ENCODE data around the gene GATAD2A. TPM values are rescaled to one million over a fixed set of nuclear protein-coding genes. Genes with fewer than 3 reads are reported as not detected.
A peak's percentile ranks its signal among the peaks of the same experiment; 100 is the strongest.

The GATAD2A gene
- total and polyA plus RNA-seq, 2 of the 13 experiments (the other 11 are each of a cell fraction or from before 2014, with no cell fraction given), result 16.8 to 28.6 TPM

- peak; percentile 45; the same call in 1 of the 2 replicates for TF ChIP-seq ZNF276 (CRISPR knock-in tag; IDR thresholded peaks at IDR 0.05; ENCODE audit: low read depth)
- no peak for TF ChIP-seq KLF12 (CRISPR knock-in tag; IDR thresholded peaks at IDR 0.05; ENCODE audit: borderline replicate concordance)
- TF ChIP-seq RAD21 (CRISPR knock-in tag; IDR thresholded peaks at IDR 0.05), result peak; percentile 95
- TF ChIP-seq FOXK1 (CRISPR knock-in tag; IDR thresholded peaks at IDR 0.05; ENCODE audit: borderline replicate concordance, low read depth), result peak; percentile 75; the same call in 1 of the 2 replicates
- no peak for TF ChIP-seq RARG (CRISPR knock-in tag; IDR thresholded peaks at IDR 0.05; ENCODE audit: low read depth)
- TF ChIP-seq PBX3 (CRISPR knock-in tag; IDR thresholded peaks at IDR 0.05; ENCODE audit: borderline replicate concordance), result no peak
- TF ChIP-seq HCFC1 (IDR thresholded peaks at IDR 0.05; ENCODE audit: low read depth, low read length), result peak; percentile 52; the same call in 1 of the 2 replicates
- TF ChIP-seq, protein P1, sequence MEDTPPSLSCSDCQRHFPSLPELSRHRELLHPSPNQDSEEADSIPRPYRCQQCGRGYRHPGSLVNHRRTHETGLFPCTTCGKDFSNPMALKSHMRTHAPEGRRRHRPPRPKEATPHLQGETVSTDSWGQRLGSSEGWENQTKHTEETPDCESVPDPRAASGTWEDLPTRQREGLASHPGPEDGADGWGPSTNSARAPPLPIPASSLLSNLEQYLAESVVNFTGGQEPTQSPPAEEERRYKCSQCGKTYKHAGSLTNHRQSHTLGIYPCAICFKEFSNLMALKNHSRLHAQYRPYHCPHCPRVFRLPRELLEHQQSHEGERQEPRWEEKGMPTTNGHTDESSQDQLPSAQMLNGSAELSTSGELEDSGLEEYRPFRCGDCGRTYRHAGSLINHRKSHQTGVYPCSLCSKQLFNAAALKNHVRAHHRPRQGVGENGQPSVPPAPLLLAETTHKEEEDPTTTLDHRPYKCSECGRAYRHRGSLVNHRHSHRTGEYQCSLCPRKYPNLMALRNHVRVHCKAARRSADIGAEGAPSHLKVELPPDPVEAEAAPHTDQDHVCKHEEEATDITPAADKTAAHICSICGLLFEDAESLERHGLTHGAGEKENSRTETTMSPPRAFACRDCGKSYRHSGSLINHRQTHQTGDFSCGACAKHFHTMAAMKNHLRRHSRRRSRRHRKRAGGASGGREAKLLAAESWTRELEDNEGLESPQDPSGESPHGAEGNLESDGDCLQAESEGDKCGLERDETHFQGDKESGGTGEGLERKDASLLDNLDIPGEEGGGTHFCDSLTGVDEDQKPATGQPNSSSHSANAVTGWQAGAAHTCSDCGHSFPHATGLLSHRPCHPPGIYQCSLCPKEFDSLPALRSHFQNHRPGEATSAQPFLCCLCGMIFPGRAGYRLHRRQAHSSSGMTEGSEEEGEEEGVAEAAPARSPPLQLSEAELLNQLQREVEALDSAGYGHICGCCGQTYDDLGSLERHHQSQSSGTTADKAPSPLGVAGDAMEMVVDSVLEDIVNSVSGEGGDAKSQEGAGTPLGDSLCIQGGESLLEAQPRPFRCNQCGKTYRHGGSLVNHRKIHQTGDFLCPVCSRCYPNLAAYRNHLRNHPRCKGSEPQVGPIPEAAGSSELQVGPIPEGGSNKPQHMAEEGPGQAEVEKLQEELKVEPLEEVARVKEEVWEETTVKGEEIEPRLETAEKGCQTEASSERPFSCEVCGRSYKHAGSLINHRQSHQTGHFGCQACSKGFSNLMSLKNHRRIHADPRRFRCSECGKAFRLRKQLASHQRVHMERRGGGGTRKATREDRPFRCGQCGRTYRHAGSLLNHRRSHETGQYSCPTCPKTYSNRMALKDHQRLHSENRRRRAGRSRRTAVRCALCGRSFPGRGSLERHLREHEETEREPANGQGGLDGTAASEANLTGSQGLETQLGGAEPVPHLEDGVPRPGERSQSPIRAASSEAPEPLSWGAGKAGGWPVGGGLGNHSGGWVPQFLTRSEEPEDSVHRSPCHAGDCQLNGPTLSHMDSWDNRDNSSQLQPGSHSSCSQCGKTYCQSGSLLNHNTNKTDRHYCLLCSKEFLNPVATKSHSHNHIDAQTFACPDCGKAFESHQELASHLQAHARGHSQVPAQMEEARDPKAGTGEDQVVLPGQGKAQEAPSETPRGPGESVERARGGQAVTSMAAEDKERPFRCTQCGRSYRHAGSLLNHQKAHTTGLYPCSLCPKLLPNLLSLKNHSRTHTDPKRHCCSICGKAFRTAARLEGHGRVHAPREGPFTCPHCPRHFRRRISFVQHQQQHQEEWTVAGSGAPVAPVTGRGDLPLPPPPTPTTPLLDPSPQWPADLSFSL (CRISPR knock-in tag; IDR thresholded peaks at IDR 0.05), result peak; percentile 74
- no peak for TF ChIP-seq BRF2 (CRISPR knock-in tag; IDR thresholded peaks at IDR 0.05)
- TF ChIP-seq SOX13 (IDR thresholded peaks at IDR 0.05), result no peak
- peak in 1 of 2 experiments; percentile 58; a peak in 2 of 4 replicates for TF ChIP-seq SOX13 (CRISPR knock-in tag; conservative IDR thresholded peaks at IDR 0.05 in 1 of 2, IDR thresholded peaks at IDR 0.05 in 1 of 2)
- peak; percentile 37; the same call in 1 of the 2 replicates for TF ChIP-seq ISL2 (CRISPR knock-in tag; IDR thresholded peaks at IDR 0.05)
- no peak for TF ChIP-seq TRAFD1 (CRISPR knock-in tag; IDR thresholded peaks at IDR 0.05; ENCODE audit: borderline replicate concordance)
- TF ChIP-seq KAT2B (IDR thresholded peaks at IDR 0.05; ENCODE audit: borderline replicate concordance, low read depth, low read length), result no peak
- 0 out of 2 replicates have a peak, but pooled peaks have one; percentile 62 for TF ChIP-seq BRD4 (CRISPR knock-in tag; IDR thresholded peaks at IDR 0.05)
Measured at GRCh38 chr19:19366434-19367396, 38.8 kb upstream of the GATAD2A start (continued).
